ENCODE results near the gene CTNNA1.

DNA sequence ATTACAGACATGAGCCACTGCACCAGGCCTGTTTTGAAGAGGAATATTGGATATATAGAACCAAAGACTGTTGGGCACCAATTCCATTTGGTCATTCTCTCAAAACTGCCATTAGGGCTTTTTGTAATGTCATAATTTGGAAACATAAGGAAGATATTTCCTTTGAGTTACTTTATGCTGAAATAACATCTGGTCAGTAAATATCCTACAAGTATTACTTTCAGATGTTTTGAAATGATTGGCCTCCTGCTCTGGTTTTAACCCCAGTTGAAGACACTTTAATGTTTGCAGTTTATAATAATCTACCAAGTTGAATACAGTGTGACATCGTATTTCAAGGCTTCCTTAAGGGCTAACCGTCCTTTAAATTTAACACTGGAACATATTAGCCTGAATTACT lies 88.3 kb downstream of the CTNNA1 start:
- TF ChIP-seq, protein P1, sequence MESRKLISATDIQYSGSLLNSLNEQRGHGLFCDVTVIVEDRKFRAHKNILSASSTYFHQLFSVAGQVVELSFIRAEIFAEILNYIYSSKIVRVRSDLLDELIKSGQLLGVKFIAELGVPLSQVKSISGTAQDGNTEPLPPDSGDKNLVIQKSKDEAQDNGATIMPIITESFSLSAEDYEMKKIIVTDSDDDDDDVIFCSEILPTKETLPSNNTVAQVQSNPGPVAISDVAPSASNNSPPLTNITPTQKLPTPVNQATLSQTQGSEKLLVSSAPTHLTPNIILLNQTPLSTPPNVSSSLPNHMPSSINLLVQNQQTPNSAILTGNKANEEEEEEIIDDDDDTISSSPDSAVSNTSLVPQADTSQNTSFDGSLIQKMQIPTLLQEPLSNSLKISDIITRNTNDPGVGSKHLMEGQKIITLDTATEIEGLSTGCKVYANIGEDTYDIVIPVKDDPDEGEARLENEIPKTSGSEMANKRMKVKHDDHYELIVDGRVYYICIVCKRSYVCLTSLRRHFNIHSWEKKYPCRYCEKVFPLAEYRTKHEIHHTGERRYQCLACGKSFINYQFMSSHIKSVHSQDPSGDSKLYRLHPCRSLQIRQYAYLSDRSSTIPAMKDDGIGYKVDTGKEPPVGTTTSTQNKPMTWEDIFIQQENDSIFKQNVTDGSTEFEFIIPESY (CRISPR knock-in tag; IDR thresholded peaks at IDR 0.05): no peak
- TF ChIP-seq EZH2 (IDR thresholded peaks at IDR 0.05; ENCODE audit: borderline replicate concordance, low read depth, low read length): no peak
- no peak for TF ChIP-seq ZNF644 (tag; IDR thresholded peaks at IDR 0.05; ENCODE audit: low read depth)
- TF ChIP-seq NCOA4 (IDR thresholded peaks at IDR 0.05; ENCODE audit: partially characterized antibody): no peak
- no peak for TF ChIP-seq SP1 (CRISPR knock-in tag; IDR thresholded peaks at IDR 0.05)
- no peak for TF ChIP-seq CEBPB (tag; IDR thresholded peaks at IDR 0.05)
- TF ChIP-seq FOXA1 (IDR thresholded peaks at IDR 0.05; ENCODE audit: borderline replicate concordance): no peak

Measured in K562 (cell line).